RPMI7951 (cell line): Measurements from ENCODE around the gene PSMB8. TPM values are rescaled to one million over a fixed set of nuclear protein-coding genes. Genes with fewer than 3 reads are reported as not detected.

Experiments
- DNase-seq: peaks from one replicate; pipeline ENCODE4 v3.0.0-alpha.2; 2012; ENCODE audit warnings: low read depth
- total RNA-seq: library from RNA; depleted of rRNA; stranded (reverse); fragments of >200 nt; shearing (Covaris generic); gene quantifications from 2 replicates; pipeline ENCODE4 v1.2.3, GENCODE V29; 2014; rRNA removed

The PSMB8 gene
- total RNA-seq, 1 experiment from 2014 or later, result 141 TPM

GRCh38 chr6:32799168-32799567, 44.7 kb downstream of the PSMB8 start:
- no peak for DNase-seq

GRCh38 chr6:32796848-32797776, 46.7 kb downstream of the PSMB8 start:
- peak; percentile 50 for DNase-seq

- DNase-seq, result no peak
Measured at GRCh38 chr6:32794510-32794909, 49.3 kb downstream of the PSMB8 start.

- no peak for DNase-seq
Measured at GRCh38 chr6:32792901-32793435, 50.9 kb downstream of the PSMB8 start.

Other genes starting within 250 kb of the PSMB8 start
- not detected in 2 replicates for gene HLA-DQA1, start 206.6 kb downstream of the PSMB8 start, total RNA-seq
- gene HLA-DQB1, start 177.4 kb downstream of the PSMB8 start, total RNA-seq, result not detected in 2 replicates
- not detected in 2 replicates for gene HLA-DQA2, start 102.7 kb downstream of the PSMB8 start, total RNA-seq
- gene HLA-DQB2, start 80.5 kb downstream of the PSMB8 start, total RNA-seq, result not detected in 2 replicates
- gene HLA-DOB, start 27.0 kb downstream of the PSMB8 start, total RNA-seq, result 0.10 TPM in 1 of 2 replicates, not detected in the other
- 15.1 and 18.3 TPM in 2 replicates for gene TAP2, start 5.3 kb downstream of the PSMB8 start, total RNA-seq
- 84.7 and 93.7 TPM in 2 replicates for gene TAP1, start 9.7 kb upstream of the PSMB8 start, total RNA-seq
- gene PSMB9, start 10.1 kb upstream of the PSMB8 start, total RNA-seq, result 174 and 201 TPM in 2 replicates
- gene HLA-DMB, start 97.0 kb upstream of the PSMB8 start, total RNA-seq, result 2.5 and 3.1 TPM in 2 replicates
- gene HLA-DMA, start 109.0 kb upstream of the PSMB8 start, total RNA-seq, result 10.1 and 10.9 TPM in 2 replicates
- 77.5 and 82.1 TPM in 2 replicates for gene BRD2, start 124.5 kb upstream of the PSMB8 start, total RNA-seq
- under 0.01 TPM in 1 of 2 replicates, not detected in the other for gene HLA-DOA, start 165.5 kb upstream of the PSMB8 start, total RNA-seq
- gene HLA-DPA1, start 229.6 kb upstream of the PSMB8 start, total RNA-seq, result 4.4 and 10.0 TPM in 2 replicates
- gene HLA-DPB1, start 231.9 kb upstream of the PSMB8 start, total RNA-seq, result 29.6 and 35.4 TPM in 2 replicates